ENCODE data around the gene C17orf100. TPM values are rescaled to one million over a fixed set of nuclear protein-coding genes. Genes with fewer than 3 reads are reported as not detected.

Gene C17orf100
- total RNA-seq, 4 donors from 2014 or later = 0.50 to 1.5 (median 0.84) TPM

DNA sequence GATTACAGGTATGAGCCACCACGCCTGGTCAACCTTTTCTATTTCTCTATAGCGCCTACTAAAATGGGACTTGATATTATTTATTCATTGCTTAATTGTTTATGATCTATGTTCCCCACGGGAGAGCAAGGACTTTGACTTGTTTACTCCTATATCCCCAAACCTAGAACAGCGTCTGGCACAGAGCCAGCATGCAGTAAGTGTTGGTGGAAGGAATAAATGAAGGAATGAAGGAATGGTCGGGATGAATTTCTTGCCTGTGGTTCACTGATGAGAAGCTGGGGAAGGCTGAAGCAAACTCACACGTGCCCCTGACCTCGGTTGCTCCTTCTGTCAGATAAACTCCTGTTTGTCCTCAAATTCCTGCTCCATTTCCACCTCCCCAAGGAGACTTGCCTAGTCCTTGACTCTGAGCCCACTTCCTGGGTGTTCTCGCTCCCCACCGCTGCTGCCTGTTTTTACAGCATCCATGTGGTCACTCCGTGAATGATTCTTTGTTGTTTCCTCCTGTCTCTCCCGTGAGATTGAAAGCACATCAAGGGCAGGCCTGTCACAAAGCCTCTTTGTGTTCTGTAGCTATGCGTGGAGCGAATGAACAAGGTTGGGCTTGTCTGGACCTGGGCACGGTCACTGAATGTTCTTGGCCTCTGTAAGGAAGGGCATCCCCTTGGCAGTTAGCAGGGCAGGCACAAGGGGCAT is 17.3 kb downstream of the C17orf100 start:
- no peaks in the 10 kb centered on the region for H3K9me3 ChIP-seq
- no peak overlapping the region for H3K4me3 ChIP-seq
- H3K27ac ChIP-seq (replicated peaks in 1 of 4) = no peak overlapping the region
- 75% methylated on average over 14 of the region's 14 CpGs for WGBS
- intact Hi-C loops (cut with DNase I) = loop anchor here (5.0 kb wide), 2 partner anchors 243 to 333 kb away; no protein-coding TSS in a partner anchor
- TF ChIP-seq, protein P1, sequence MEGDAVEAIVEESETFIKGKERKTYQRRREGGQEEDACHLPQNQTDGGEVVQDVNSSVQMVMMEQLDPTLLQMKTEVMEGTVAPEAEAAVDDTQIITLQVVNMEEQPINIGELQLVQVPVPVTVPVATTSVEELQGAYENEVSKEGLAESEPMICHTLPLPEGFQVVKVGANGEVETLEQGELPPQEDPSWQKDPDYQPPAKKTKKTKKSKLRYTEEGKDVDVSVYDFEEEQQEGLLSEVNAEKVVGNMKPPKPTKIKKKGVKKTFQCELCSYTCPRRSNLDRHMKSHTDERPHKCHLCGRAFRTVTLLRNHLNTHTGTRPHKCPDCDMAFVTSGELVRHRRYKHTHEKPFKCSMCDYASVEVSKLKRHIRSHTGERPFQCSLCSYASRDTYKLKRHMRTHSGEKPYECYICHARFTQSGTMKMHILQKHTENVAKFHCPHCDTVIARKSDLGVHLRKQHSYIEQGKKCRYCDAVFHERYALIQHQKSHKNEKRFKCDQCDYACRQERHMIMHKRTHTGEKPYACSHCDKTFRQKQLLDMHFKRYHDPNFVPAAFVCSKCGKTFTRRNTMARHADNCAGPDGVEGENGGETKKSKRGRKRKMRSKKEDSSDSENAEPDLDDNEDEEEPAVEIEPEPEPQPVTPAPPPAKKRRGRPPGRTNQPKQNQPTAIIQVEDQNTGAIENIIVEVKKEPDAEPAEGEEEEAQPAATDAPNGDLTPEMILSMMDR (IDR thresholded peaks at IDR 0.05) = no peak
- TF ChIP-seq POLR2A (IDR thresholded peaks at IDR 0.05; ENCODE audit: low read depth) (no peak), EP300 (IDR thresholded peaks at IDR 0.05) (no peak), POLR2AphosphoS5 (IDR thresholded peaks at IDR 0.05) (no peak)
- peaks cover 0 to 45% (median 0%) of the 10 kb centered on the region in 4 donors for H3K27me3 ChIP-seq
- H3K36me3 ChIP-seq = no peaks in the 10 kb centered on the region
- DNase-seq (ENCODE audit: extremely low spot score) = no peak
- peaks cover 0 to 3% (median 0%) of the 10 kb centered on the region in 4 donors for H3K4me1 ChIP-seq

DNA sequence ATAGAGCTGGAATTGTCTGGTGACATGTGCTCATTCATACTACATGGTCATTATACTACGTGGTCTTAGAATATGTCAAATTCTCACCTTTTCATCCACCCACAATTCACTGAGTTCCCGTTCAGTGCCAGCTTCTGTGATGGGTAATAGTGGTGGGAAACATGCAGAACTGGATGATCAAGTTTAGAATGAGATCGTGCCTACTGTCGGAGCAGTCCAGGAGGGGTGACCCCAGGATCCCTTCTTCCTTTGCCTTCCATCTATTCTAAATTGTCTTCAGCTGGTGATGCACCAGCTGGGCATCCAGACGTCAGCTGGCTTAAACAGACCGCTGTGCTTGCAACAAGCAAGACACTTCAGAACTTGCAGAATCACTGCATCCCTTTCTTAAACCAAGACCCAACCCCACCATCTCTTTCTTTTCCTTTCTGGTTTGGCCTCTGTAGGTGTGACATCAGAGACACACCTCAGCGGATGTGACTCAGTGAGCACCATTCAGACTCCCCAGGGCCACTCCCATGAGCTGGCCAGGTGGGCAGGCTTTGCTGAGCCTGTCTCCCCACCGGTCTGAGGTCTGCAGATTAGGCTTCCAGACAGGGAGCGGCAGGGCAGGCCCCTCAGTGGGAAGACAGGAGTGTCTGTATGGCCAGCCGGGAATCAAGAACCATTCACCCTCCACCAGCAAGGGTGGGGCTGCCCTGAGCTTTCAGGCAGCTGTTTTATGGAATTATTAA is 18.1 kb downstream of the C17orf100 start:
- 74% methylated on average over 10 of the region's 10 CpGs for WGBS
- no peak for DNase-seq (ENCODE audit: extremely low spot score)
- H3K4me3 ChIP-seq = no peak overlapping the region
- intact Hi-C loops (cut with DNase I) = loop anchor here (5.0 kb wide), 2 partner anchors 243 to 333 kb away; no protein-coding TSS in a partner anchor
- peaks cover 0 to 3% (median 0%) of the 10 kb centered on the region in 4 donors for H3K4me1 ChIP-seq
- no peaks in the 10 kb centered on the region for H3K9me3 ChIP-seq
- peaks cover 0 to 45% (median 0%) of the 10 kb centered on the region in 4 donors for H3K27me3 ChIP-seq
- H3K27ac ChIP-seq (replicated peaks in 1 of 4) = no peak overlapping the region
- TF ChIP-seq EP300 (IDR thresholded peaks at IDR 0.05) = no peak
- TF ChIP-seq POLR2A (IDR thresholded peaks at IDR 0.05; ENCODE audit: low read depth) = no peak
- no peak for TF ChIP-seq POLR2AphosphoS5 (IDR thresholded peaks at IDR 0.05)
- TF ChIP-seq, protein P1 (IDR thresholded peaks at IDR 0.05) = no peak
- H3K36me3 ChIP-seq = no peaks in the 10 kb centered on the region

DNA sequence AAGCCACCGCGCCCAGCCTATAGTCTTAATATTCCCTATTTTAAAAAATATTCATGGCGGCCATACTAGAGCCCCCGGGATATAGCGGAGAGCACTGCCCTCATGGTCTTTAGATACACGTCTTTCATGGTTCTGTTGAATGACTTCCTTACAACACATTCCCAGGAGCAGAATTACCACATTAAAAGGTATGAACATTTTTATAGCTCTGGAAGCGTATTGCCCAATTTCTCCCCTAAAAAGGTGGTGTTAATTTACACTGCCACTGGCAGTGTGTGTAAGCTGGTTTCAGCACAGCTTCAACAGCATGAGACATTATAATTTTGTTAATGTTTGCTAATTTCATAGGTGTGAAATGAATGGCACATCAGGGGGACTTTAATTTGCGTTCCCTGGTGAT is 19.0 kb downstream of the C17orf100 start:
- Histone ChIP-seq H3K27ac (replicated peaks in 1 of 4) (no peak overlapping the region), H3K9me3 (no peaks in the 10 kb centered on the region), H3K36me3 (no peaks in the 10 kb centered on the region), H3K4me3 (no peak overlapping the region), H3K27me3 (peaks cover 0 to 45% (median 0%) of the 10 kb centered on the region in 4 donors), H3K4me1 (peaks cover 0 to 3% (median 0%) of the 10 kb centered on the region in 4 donors)
- intact Hi-C loops (cut with DNase I) = no loop called here
- TF ChIP-seq EP300 (IDR thresholded peaks at IDR 0.05) (no peak), POLR2A (IDR thresholded peaks at IDR 0.05; ENCODE audit: low read depth) (no peak), POLR2AphosphoS5 (IDR thresholded peaks at IDR 0.05) (no peak)
- TF ChIP-seq, protein P1 (IDR thresholded peaks at IDR 0.05) = no peak
- 89% methylated on average over 8 of the region's 8 CpGs for WGBS
- DNase-seq (ENCODE audit: extremely low spot score) = no peak

DNA sequence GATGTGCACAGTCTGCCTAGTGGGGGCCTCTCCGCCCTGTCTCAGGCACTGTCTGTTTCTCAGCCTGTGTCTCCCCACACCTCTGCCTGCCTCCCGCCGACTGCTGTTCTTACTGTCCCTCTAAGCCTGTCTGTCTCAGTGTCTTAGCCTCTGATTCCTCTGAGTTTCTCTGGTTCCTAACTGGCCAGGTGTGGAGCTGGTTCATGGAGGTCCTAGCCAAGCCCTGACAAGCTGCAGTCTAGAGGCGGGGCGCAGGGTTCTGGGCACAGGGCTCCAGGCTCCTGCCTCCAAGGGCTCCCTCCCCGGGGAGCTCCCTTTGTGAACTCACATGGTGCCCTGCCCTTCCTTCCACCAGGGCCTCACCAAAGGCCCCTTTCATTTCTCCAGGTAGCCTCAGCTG is 19.4 kb downstream of the C17orf100 start:
- peaks cover 0 to 45% (median 0%) of the 10 kb centered on the region in 4 donors for H3K27me3 ChIP-seq
- H3K27ac ChIP-seq (replicated peaks in 1 of 4) = no peak overlapping the region
- intact Hi-C loops (cut with DNase I) = no loop called here
- DNase-seq (ENCODE audit: extremely low spot score) = no peak
- no peak overlapping the region for H3K4me3 ChIP-seq
- H3K9me3 ChIP-seq = no peaks in the 10 kb centered on the region
- H3K36me3 ChIP-seq = no peaks in the 10 kb centered on the region
- TF ChIP-seq, protein P1 (IDR thresholded peaks at IDR 0.05) = no peak
- TF ChIP-seq EP300 (IDR thresholded peaks at IDR 0.05) (no peak), POLR2A (IDR thresholded peaks at IDR 0.05; ENCODE audit: low read depth) (no peak), POLR2AphosphoS5 (IDR thresholded peaks at IDR 0.05) (no peak)
- H3K4me1 ChIP-seq = peaks cover 0 to 3% (median 0%) of the 10 kb centered on the region in 4 donors
- 85% methylated on average over 6 of the region's 6 CpGs for WGBS
